Measurements from ENCODE around the gene SCN9A. TPM values are rescaled to one million over a fixed set of nuclear protein-coding genes. Genes with fewer than 3 reads are reported as not detected.

Gene SCN9A
- total and polyA plus RNA-seq, 12 donors, result 0.30 to 7.9 (median 1.7) TPM

DNA sequence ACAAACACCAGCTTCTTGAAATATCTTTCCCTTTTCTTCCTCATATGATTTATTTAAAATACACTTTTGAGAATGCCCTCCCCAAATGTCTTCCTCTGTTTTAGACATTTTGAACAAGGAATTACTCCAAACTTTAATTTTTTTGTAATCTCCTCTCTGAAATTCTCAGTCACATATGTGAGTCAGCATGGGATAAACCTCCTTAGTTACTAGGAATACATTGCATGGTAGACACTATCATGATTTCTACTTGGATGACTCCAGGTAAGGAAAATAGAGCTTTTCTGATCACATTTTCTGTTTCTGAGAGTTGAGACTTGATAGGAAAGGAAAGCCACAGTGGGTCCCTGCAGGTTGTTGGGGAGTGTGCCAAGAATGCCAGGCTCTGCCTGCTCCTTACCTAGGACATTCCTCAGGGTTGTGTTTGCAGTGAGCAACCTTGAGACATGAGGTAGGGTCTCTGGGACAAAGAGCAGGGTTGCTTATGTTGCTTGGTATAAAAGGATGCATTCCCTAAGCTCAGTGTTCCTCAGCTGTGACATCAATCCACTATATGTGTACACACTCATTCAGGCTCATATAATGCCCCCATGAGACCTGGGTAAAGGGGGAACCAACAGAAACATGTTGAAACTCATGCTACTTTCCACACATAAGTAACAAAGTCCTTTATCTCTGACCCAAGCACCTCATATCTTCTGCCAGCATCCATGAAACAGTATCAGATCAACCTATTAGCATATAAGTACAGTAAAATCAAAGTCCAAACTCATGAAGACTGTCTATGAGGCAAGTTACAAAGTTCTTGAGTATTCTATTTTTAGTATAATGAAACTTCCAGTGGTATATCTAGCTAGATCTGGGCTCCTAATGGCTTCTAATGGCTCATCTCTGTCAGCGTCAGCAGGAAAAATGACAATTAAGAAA is 135.1 kb downstream of the SCN9A start:
- H3K9me3 ChIP-seq (replicated peaks in 1 of 3), result peaks cover 0 to 4% (median 0%) of the 10 kb centered on the region in 3 donors
- H3K4me3 ChIP-seq, result no peak overlapping the region
- TF ChIP-seq POLR2A (IDR thresholded peaks at IDR 0.05), result no peak
- TF ChIP-seq, protein P1, sequence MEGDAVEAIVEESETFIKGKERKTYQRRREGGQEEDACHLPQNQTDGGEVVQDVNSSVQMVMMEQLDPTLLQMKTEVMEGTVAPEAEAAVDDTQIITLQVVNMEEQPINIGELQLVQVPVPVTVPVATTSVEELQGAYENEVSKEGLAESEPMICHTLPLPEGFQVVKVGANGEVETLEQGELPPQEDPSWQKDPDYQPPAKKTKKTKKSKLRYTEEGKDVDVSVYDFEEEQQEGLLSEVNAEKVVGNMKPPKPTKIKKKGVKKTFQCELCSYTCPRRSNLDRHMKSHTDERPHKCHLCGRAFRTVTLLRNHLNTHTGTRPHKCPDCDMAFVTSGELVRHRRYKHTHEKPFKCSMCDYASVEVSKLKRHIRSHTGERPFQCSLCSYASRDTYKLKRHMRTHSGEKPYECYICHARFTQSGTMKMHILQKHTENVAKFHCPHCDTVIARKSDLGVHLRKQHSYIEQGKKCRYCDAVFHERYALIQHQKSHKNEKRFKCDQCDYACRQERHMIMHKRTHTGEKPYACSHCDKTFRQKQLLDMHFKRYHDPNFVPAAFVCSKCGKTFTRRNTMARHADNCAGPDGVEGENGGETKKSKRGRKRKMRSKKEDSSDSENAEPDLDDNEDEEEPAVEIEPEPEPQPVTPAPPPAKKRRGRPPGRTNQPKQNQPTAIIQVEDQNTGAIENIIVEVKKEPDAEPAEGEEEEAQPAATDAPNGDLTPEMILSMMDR (IDR thresholded peaks at IDR 0.05), result no peak
- intact Hi-C loops (cut with DNase I), result no loop called here
- H3K27me3 ChIP-seq, result no peaks in the 10 kb centered on the region
- H3K4me1 ChIP-seq (replicated peaks in 1 of 2), result no peaks in the 10 kb centered on the region
- no peaks in the 10 kb centered on the region for H3K36me3 ChIP-seq (replicated peaks in 1 of 2)
- DNase-seq, result no peak
- H3K27ac ChIP-seq, result no peak overlapping the region
- 82 to 94% (median 90%) methylated on average over 1 of the region's 1 CpG for WGBS, 4 donors

DNA sequence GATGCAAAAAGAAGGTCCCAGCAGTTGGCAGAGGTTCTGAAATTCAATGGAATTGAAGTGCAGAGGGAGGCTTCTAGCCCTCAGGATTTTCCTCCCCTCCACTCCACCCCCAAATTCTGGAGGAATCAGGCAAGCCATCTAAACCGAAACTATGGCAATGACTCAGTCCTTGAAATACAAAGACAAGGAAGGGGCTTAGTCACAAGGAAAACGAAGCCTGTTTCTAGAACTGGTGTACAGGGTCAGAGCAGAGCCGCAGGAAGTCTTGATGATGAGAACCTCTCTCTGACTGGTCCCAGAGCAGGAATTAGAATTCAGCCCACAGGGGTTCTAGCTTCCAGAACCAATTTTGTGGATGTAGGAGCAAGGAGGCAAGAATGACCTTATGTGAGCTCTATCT is 136.2 kb downstream of the SCN9A start:
- H3K4me1 ChIP-seq (replicated peaks in 1 of 2), result no peaks in the 10 kb centered on the region
- no peaks in the 10 kb centered on the region for H3K36me3 ChIP-seq (replicated peaks in 1 of 2)
- H3K27me3 ChIP-seq, result no peaks in the 10 kb centered on the region
- no peak overlapping the region for H3K27ac ChIP-seq
- H3K9me3 ChIP-seq (replicated peaks in 1 of 3), result no peaks in the 10 kb centered on the region
- no peak for DNase-seq
- intact Hi-C loops (cut with DNase I), result no loop called here
- TF ChIP-seq, protein P1 (IDR thresholded peaks at IDR 0.05), result no peak
- TF ChIP-seq POLR2A (IDR thresholded peaks at IDR 0.05), result no peak
- H3K4me3 ChIP-seq, result no peak overlapping the region
- 61 to 69% (median 65%) methylated on average over 3 of the region's 3 CpGs for WGBS, 4 donors

DNA sequence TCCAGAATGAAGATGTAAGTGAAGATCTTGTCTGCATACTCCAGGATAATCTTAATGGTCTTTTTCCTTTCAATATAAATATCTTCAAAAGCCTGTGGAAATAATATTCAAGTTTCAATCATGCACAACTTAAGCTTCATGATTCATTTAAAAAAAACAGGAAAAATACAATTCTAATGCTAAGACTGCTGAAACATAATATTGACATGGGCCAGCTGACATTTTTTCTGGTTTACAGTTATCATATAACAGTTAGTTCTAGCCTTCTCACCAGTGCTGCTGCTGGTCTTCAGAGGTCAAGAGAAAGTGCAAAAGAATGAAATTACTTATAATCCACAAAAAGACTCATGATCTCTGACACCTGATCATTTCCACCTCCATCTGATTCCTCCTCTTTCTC is 137.6 kb downstream of the SCN9A start:
- Histone ChIP-seq H3K4me3 (no peak overlapping the region), H3K27ac (no peak overlapping the region), H3K27me3 (no peaks in the 10 kb centered on the region), H3K9me3 (replicated peaks in 1 of 3) (no peaks in the 10 kb centered on the region), H3K36me3 (replicated peaks in 1 of 2) (no peaks in the 10 kb centered on the region), H3K4me1 (replicated peaks in 1 of 2) (no peaks in the 10 kb centered on the region)
- no peak for DNase-seq
- TF ChIP-seq, protein P1 (IDR thresholded peaks at IDR 0.05), result no peak
- TF ChIP-seq POLR2A (IDR thresholded peaks at IDR 0.05), result no peak
- intact Hi-C loops (cut with DNase I), result no loop called here

DNA sequence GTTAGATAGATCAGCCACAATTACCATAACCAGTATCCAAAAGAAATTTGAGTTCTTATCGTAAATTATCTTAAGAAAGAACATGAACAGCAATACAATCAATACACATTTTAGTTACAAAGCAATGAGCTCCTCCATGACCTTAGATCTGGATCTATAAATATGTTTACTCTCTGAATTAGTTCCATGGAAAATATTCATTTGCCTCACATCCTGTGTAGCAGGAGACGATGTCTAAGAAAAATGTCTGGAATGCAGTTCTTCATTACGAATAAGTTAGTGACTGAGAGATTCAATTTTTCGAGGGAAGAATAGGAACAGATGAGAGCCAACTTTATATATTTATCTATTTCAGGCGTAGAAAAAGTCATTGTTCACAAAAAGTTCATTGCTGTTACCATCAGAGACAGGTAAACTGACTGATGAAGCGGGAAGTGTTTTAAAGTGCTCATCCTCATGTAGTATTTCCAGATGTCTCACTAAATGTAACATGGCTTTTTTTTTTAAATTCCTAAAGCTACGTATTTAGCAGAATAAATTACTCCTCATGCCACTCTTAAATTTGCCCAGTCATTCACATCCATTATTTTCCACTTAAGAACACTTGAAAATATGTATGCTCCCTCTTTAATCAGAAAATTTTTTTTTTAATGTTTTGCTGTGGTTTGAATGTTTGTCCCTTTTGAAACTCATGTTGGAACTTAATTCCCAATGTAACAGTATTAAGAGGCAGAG is 141.5 kb downstream of the SCN9A start:
- TF ChIP-seq, protein P1 (IDR thresholded peaks at IDR 0.05), result no peak
- TF ChIP-seq POLR2A (IDR thresholded peaks at IDR 0.05), result no peak
- intact Hi-C loops (cut with DNase I), result no loop called here

More for the DNA sequence above, 141.5 kb downstream of the SCN9A start:
- no peaks in the 10 kb centered on the region for H3K27me3 ChIP-seq
- H3K9me3 ChIP-seq (replicated peaks in 1 of 3), result no peaks in the 10 kb centered on the region
- H3K27ac ChIP-seq, result no peak overlapping the region
- no peaks in the 10 kb centered on the region for H3K36me3 ChIP-seq (replicated peaks in 1 of 2)
- no peaks in the 10 kb centered on the region for H3K4me1 ChIP-seq (replicated peaks in 1 of 2)
- H3K4me3 ChIP-seq, result no peak overlapping the region
- WGBS, 4 donors, result 47 to 56% (median 52%) methylated on average over 7 of the region's 7 CpGs
- no peak for DNase-seq

All from adrenal gland (tissue), 12 donors.